Upper lobe of left lung (tissue), 4 donors: ENCODE measurements around the gene GIMAP8.

Experiments used
- CTCF ChIP-seq, 6 experiments: fragments of 450-650 bp in 4 of 6; fragments of 200-600 bp in 2 of 6; sonication (generic) in 2 of 6; IDR thresholded peaks; one replicate each; pipeline ENCODE4 v1.5.1; 2016 to 2019; ENCODE audit warnings: antibody characterized with exemption in 6 of 6
- EP300 ChIP-seq, 4 donors: sonication (generic); formaldehyde crosslinking; IDR thresholded peaks; one replicate each; pipeline ENCODE4 v1.5.1; 2017; ENCODE audit warnings: antibody characterized with exemption in 4 of 4, control low read depth in 2 of 4
- POLR2A ChIP-seq, 4 donors: fragments of 450-650 bp; IDR thresholded peaks; one replicate each; pipeline ENCODE4 v1.5.1; 2016 to 2017; ENCODE audit warnings: antibody characterized with exemption in 4 of 4, mild to moderate bottlenecking in 2 of 4
- POLR2AphosphoS5 ChIP-seq, 2 donors: sonication (generic); formaldehyde crosslinking; IDR thresholded peaks; one replicate each; pipeline ENCODE4 v1.5.1; 2017; ENCODE audit warnings: antibody characterized with exemption in 2 of 2

GRCh38 chr7:150404172-150404804 lies 46.1 kb upstream of the GIMAP8 start:
- TF ChIP-seq POLR2AphosphoS5 (IDR thresholded peaks at IDR 0.05), result no peak
- no peak for TF ChIP-seq POLR2A (IDR thresholded peaks at IDR 0.05)
- TF ChIP-seq CTCF (IDR thresholded peaks at IDR 0.05), result no peak
- no peak for TF ChIP-seq EP300 (IDR thresholded peaks at IDR 0.05)
